ENCODE results near the gene CFAP68. TPM values are rescaled to one million over a fixed set of nuclear protein-coding genes. Genes with fewer than 3 reads are reported as not detected.
A peak's percentile ranks its signal among the peaks of the same experiment; 100 is the strongest.

CFAP68 gene
- total and polyA plus RNA-seq, 8 donors, result 14.3 to 26.9 (median 20.4) TPM

GRCh38 chr11:111909378-111909777, 30.0 kb downstream of the CFAP68 start:
- no peak for DNase-seq
- no peaks in the 10 kb centered on the region for H3K9me3 ChIP-seq
- H3K4me3 ChIP-seq, result no peak overlapping the region
- WGBS, 2 donors, result 72 to 75% methylated on average over 5 of the region's 5 CpGs
- peaks cover 15 to 16% (median 16%) of the 10 kb centered on the region in 3 donors for H3K4me1 ChIP-seq
- no peak for ATAC-seq
- no peaks in the 10 kb centered on the region for H3K27me3 ChIP-seq
- no peak for FAIRE-seq
- intact Hi-C loops (cut with DNase I), result no loop called here
- no peak for TF ChIP-seq CTCF (IDR thresholded peaks at IDR 0.05)
- H3K36me3 ChIP-seq, result no peaks in the 10 kb centered on the region
- H3K27ac ChIP-seq, result no peak overlapping the region

GRCh38 chr11:111910676-111911562, 31.6 kb downstream of the CFAP68 start:
- intact Hi-C loops (cut with DNase I), result no loop called here
- no peak for DNase-seq
- peak overlapping the region; percentile 34 to 74 (median 66) for H3K27ac ChIP-seq
- peak; percentile 33 to 43 (median 38) for ATAC-seq
- H3K4me3 ChIP-seq, result peak overlapping the region in 2 of 4 donors; percentile 11 to 20
- peaks cover 15 to 16% (median 16%) of the 10 kb centered on the region in 3 donors for H3K4me1 ChIP-seq
- 27 to 29% methylated on average over 9 of the region's 9 CpGs for WGBS, 2 donors
- no peaks in the 10 kb centered on the region for H3K9me3 ChIP-seq
- TF ChIP-seq CTCF (IDR thresholded peaks at IDR 0.05), result no peak
- no peak for FAIRE-seq
- H3K27me3 ChIP-seq, result no peaks in the 10 kb centered on the region
- no peaks in the 10 kb centered on the region for H3K36me3 ChIP-seq

- no peak for TF ChIP-seq CTCF (IDR thresholded peaks at IDR 0.05)
- ATAC-seq (peak; percentile 64 to 79 (median 72)), DNase-seq (peak; percentile 56 to 68 (median 66)), FAIRE-seq (peak; percentile 13)
- peaks cover 15 to 16% (median 16%) of the 10 kb centered on the region in 3 donors for H3K4me1 ChIP-seq
- peak within 1 kb of the TSS; percentile 50 to 74 (median 66) for H3K27ac ChIP-seq
- 20 to 29% methylated on average over 17 of the region's 17 CpGs for WGBS, 2 donors
- H3K9me3 ChIP-seq, result no peaks in the 10 kb centered on the region
- H3K4me3 ChIP-seq, result peak within 1 kb of the TSS in 2 of 4 donors; percentile 15 to 20
- no peaks in the 10 kb centered on the region for H3K27me3 ChIP-seq
- intact Hi-C loops (cut with DNase I), result no loop called here
- H3K36me3 ChIP-seq, result no peaks in the 10 kb centered on the region
Measured at GRCh38 chr11:111911563-111912401, 32.4 kb downstream of the CFAP68 start, which contains the start of gene CRYAB. Gene CRYAB, minus strand, starts transcription at chr11:111911770. Its CDS starts 46 bp downstream, at chr11:111911724.

- no peak for ATAC-seq
- peak within 1 kb of the TSS in 2 of 4 donors; percentile 15 to 20 for H3K4me3 ChIP-seq
- peaks cover 15 to 17% (median 16%) of the 10 kb centered on the region in 3 donors for H3K4me1 ChIP-seq
- peak within 1 kb of the TSS; percentile 50 to 74 (median 66) for H3K27ac ChIP-seq
- no peaks in the 10 kb centered on the region for H3K27me3 ChIP-seq
- no peak for FAIRE-seq
- H3K36me3 ChIP-seq, result no peaks in the 10 kb centered on the region
- no peak for TF ChIP-seq CTCF (IDR thresholded peaks at IDR 0.05)
- DNase-seq, result peak in 3 of 6 donors; percentile 42 to 66 (median 58)
- intact Hi-C loops (cut with DNase I), result no loop called here
- WGBS, 2 donors, result 45% methylated on average over 15 to 26 of the region's 26 CpGs
- H3K9me3 ChIP-seq, result no peaks in the 10 kb centered on the region
Measured at GRCh38 chr11:111912535-111912934, 33.2 kb downstream of the CFAP68 start, which contains the start of gene HSPB2. Gene HSPB2, plus strand, starts transcription at chr11:111912734. Its CDS starts 96 bp downstream, at chr11:111912830.

Data from pancreas (tissue), 10 donors.